Sciatic nerve (tissue), 1 donor: ENCODE data around the gene MSI1. TPM values are rescaled to one million over a fixed set of nuclear protein-coding genes. Genes with fewer than 3 reads are reported as not detected.

Source experiments
- total RNA-seq: library from RNA; stranded (reverse); fragmentation: NEBNext Ultra II Directional; extraction: Animal tissue kit (Norgen Biotek cat#: 25700); gene quantifications from one replicate; pipeline ENCODE4 v1.2.1, GENCODE V29; 2021
- donor health status: DM: no; HTN: no; CAD: no.

Gene MSI1
- total RNA-seq, 1 donor from 2014 or later: 2.2 TPM

Other genes with a start within 250 kb of the MSI1 start
- 82.6 TPM for gene GCN1, start 174.4 kb downstream of the MSI1 start, total RNA-seq
- gene RPLP0, start 168.1 kb downstream of the MSI1 start, total RNA-seq: 760 TPM
- 183 TPM for gene PXN, start 103.4 kb downstream of the MSI1 start, total RNA-seq
- gene RNU4-2, start 77.3 kb downstream of the MSI1 start, total RNA-seq: 15,390 TPM
- gene RNU4-1, start 75.9 kb downstream of the MSI1 start, total RNA-seq: 1,748 TPM
- gene SIRT4, start 66.8 kb downstream of the MSI1 start, total RNA-seq: 0.76 TPM
- gene PLA2G1B, start 41.4 kb downstream of the MSI1 start, total RNA-seq: not detected
- 165 TPM for gene COX6A1, start 68.9 kb upstream of the MSI1 start, total RNA-seq
- gene TRIAP1, start 77.2 kb upstream of the MSI1 start, total RNA-seq: 12.9 TPM
- 26.6 TPM for gene GATC, start 77.3 kb upstream of the MSI1 start, total RNA-seq
- 99.2 TPM for gene SRSF9, start 100.6 kb upstream of the MSI1 start, total RNA-seq
- gene DYNLL1, start 126.9 kb upstream of the MSI1 start, total RNA-seq: 431 TPM
- 26.4 TPM for gene COQ5, start 160.0 kb upstream of the MSI1 start, total RNA-seq
- 331 TPM for gene RNF10, start 165.2 kb upstream of the MSI1 start, total RNA-seq
- 19.9 TPM for gene POP5, start 212.2 kb upstream of the MSI1 start, total RNA-seq